ACC112 (cell line): ENCODE results near the gene SCNN1A.

Source experiments
- H2AFZ ChIP-seq: fragments of 200-600 bp; sonication (generic); one replicate; pipeline ENCODE4 v1.6.0; 2017; ENCODE audit warnings: antibody characterized with exemption, low read length; ENCODE audit not compliant: unreplicated experiment
- H3K27ac ChIP-seq: fragments of 200-600 bp; sonication (generic); 2 replicates; pipeline ENCODE4 v1.5.1; 2014; ENCODE audit warnings: low read depth, mild to moderate bottlenecking, antibody characterized with exemption, low read length, moderate library complexity
- H3K27me3 ChIP-seq: fragments of 200-600 bp; sonication (generic); 2 replicates; pipeline ENCODE4 v1.6.1; 2014; ENCODE audit warnings: mild to moderate bottlenecking, antibody characterized with exemption, low read length, moderate library complexity, mixed read lengths; ENCODE audit not compliant: insufficient read depth
- H3K36me3 ChIP-seq: fragments of 200-600 bp; sonication (generic); 2 replicates; pipeline ENCODE4 v1.6.1; 2016; ENCODE audit warnings: mild to moderate bottlenecking, antibody characterized with exemption, low read length, moderate library complexity, mixed read lengths; ENCODE audit not compliant: insufficient read depth
- H3K4me1 ChIP-seq: fragments of 200-600 bp; sonication (generic); one replicate; pipeline ENCODE4 v1.6.1; 2016; ENCODE audit warnings: low read length, mixed read lengths; ENCODE audit not compliant: insufficient read depth, unreplicated experiment, control insufficient read depth
- H3K4me3 ChIP-seq: fragments of 200-600 bp; sonication (generic); 2 replicates; pipeline ENCODE4 v1.5.1; 2014; ENCODE audit warnings: mild to moderate bottlenecking, low read depth, low read length
- H3K79me2 ChIP-seq: fragments of 200-600 bp; sonication (generic); one replicate; pipeline ENCODE4 v1.6.0; 2016; ENCODE audit warnings: low read length; ENCODE audit not compliant: control insufficient read depth, unreplicated experiment, insufficient read depth

Gene SCNN1A

GRCh38 chr12:6375269-6376078, at the start of gene SCNN1A:
Gene SCNN1A, minus strand, starts transcription at chr12:6375563. Its CDS starts 780 bp downstream, at chr12:6374783.
- Histone ChIP-seq H3K27ac (peak within 1 kb of the TSS; percentile 78), H3K4me1 (peaks cover 67% of the 10 kb centered on the region)

GRCh38 chr12:6424866-6425265, 49.5 kb upstream of the SCNN1A start:
- Histone ChIP-seq H3K4me1 (peaks cover 11% of the 10 kb centered on the region), H3K36me3 (no peaks in the 10 kb centered on the region), H3K79me2 (no peaks in the 10 kb centered on the region), H3K4me3 (no peak overlapping the region), H3K27ac (no peak overlapping the region), H2AFZ (no peak overlapping the region), H3K27me3 (no peaks in the 10 kb centered on the region)

More at GRCh38 chr12:6375269-6376078, at the start of gene SCNN1A:
- Histone ChIP-seq H3K27me3 (no peaks in the 10 kb centered on the region), H3K79me2 (no peaks in the 10 kb centered on the region), H3K4me3 (peak within 1 kb of the TSS; percentile 2; the same call in 1 of the 2 replicates), H3K36me3 (no peaks in the 10 kb centered on the region), H2AFZ (no peak within 1 kb of the TSS)

GRCh38 chr12:6424008-6424347, 48.6 kb upstream of the SCNN1A start:
- peaks cover 7% of the 10 kb centered on the region for H3K4me1 ChIP-seq
- no peak overlapping the region for H3K27ac ChIP-seq
- no peaks in the 10 kb centered on the region for H3K79me2 ChIP-seq

GRCh38 chr12:6423267-6424007, 48.1 kb upstream of the SCNN1A start:
- Histone ChIP-seq H3K27me3 (no peaks in the 10 kb centered on the region), H2AFZ (no peak overlapping the region), H3K79me2 (no peaks in the 10 kb centered on the region), H3K36me3 (no peaks in the 10 kb centered on the region), H3K27ac (no peak overlapping the region), H3K4me3 (no peak overlapping the region), H3K4me1 (peaks cover 7% of the 10 kb centered on the region)

More at GRCh38 chr12:6424008-6424347, 48.6 kb upstream of the SCNN1A start:
- Histone ChIP-seq H2AFZ (no peak overlapping the region), H3K4me3 (no peak overlapping the region), H3K36me3 (no peaks in the 10 kb centered on the region), H3K27me3 (no peaks in the 10 kb centered on the region)

- Histone ChIP-seq H2AFZ (no peak overlapping the region), H3K27me3 (no peaks in the 10 kb centered on the region), H3K79me2 (no peaks in the 10 kb centered on the region), H3K36me3 (no peaks in the 10 kb centered on the region), H3K4me3 (no peak overlapping the region), H3K27ac (no peak overlapping the region), H3K4me1 (peaks cover 7% of the 10 kb centered on the region)
These were observed 45.0 kb upstream of the SCNN1A start for GRCh38 chr12:6420364-6420763.

- Histone ChIP-seq H3K4me1 (peaks cover 5% of the 10 kb centered on the region), H3K79me2 (no peaks in the 10 kb centered on the region)
These were observed 43.4 kb upstream of the SCNN1A start for GRCh38 chr12:6418796-6419195.

GRCh38 chr12:6416596-6416995, 41.2 kb upstream of the SCNN1A start:
- H2AFZ ChIP-seq = no peak overlapping the region
- no peak overlapping the region for H3K27ac ChIP-seq
- H3K36me3 ChIP-seq = peaks cover 8% of the 10 kb centered on the region; the same call in 1 of the 2 replicates
- peaks cover 4% of the 10 kb centered on the region for H3K4me1 ChIP-seq
- H3K79me2 ChIP-seq = no peaks in the 10 kb centered on the region
- no peaks in the 10 kb centered on the region for H3K27me3 ChIP-seq
- H3K4me3 ChIP-seq = no peak overlapping the region

More at GRCh38 chr12:6418796-6419195, 43.4 kb upstream of the SCNN1A start:
- Histone ChIP-seq H3K27me3 (no peaks in the 10 kb centered on the region), H3K4me3 (no peak overlapping the region), H3K27ac (no peak overlapping the region), H3K36me3 (peaks cover 5% of the 10 kb centered on the region; the same call in 1 of the 2 replicates), H2AFZ (no peak overlapping the region)

- Histone ChIP-seq H3K79me2 (no peaks in the 10 kb centered on the region), H3K27ac (no peak overlapping the region)
These were observed 32.0 kb upstream of the SCNN1A start for GRCh38 chr12:6407236-6407954.

GRCh38 chr12:6405963-6406362, 30.6 kb upstream of the SCNN1A start:
- no peaks in the 10 kb centered on the region; the same call in 1 of the 2 replicates for H3K36me3 ChIP-seq
- no peaks in the 10 kb centered on the region for H3K79me2 ChIP-seq
- no peak overlapping the region for H2AFZ ChIP-seq
- H3K4me3 ChIP-seq = no peak overlapping the region
- no peaks in the 10 kb centered on the region for H3K4me1 ChIP-seq
- no peak overlapping the region for H3K27ac ChIP-seq
- no peaks in the 10 kb centered on the region for H3K27me3 ChIP-seq

More at GRCh38 chr12:6407236-6407954, 32.0 kb upstream of the SCNN1A start:
- H2AFZ ChIP-seq = no peak overlapping the region
- H3K4me1 ChIP-seq = no peaks in the 10 kb centered on the region
- H3K4me3 ChIP-seq = no peak overlapping the region
- no peaks in the 10 kb centered on the region for H3K27me3 ChIP-seq
- H3K36me3 ChIP-seq = peaks cover 4% of the 10 kb centered on the region

GRCh38 chr12:6404390-6404789, 29.0 kb upstream of the SCNN1A start:
- no peak overlapping the region for H3K27ac ChIP-seq
- H2AFZ ChIP-seq = no peak overlapping the region
- H3K27me3 ChIP-seq = no peaks in the 10 kb centered on the region
- H3K4me3 ChIP-seq = no peak overlapping the region
- H3K36me3 ChIP-seq = no peaks in the 10 kb centered on the region; the same call in 1 of the 2 replicates
- no peaks in the 10 kb centered on the region for H3K79me2 ChIP-seq
- no peaks in the 10 kb centered on the region for H3K4me1 ChIP-seq
